GM21390 (cell line): ENCODE measurements around the gene RDH16.
"Not testable (repeated sequence)": the region's sequence is repeated elsewhere in the genome, so short reads cannot be mapped to it uniquely, and the experiment has no call there.

Source experiments
- ATAC-seq: cut with Tn5 transposase; IDR thresholded peaks from one replicate; pipeline ENCODE4 v1.9.1; 2021; ENCODE audit not compliant: unreplicated experiment

The RDH16 gene

GRCh38 chr12:56927281-56927680 is 30.1 kb downstream of the RDH16 start:
- ATAC-seq, result no peak

DNA sequence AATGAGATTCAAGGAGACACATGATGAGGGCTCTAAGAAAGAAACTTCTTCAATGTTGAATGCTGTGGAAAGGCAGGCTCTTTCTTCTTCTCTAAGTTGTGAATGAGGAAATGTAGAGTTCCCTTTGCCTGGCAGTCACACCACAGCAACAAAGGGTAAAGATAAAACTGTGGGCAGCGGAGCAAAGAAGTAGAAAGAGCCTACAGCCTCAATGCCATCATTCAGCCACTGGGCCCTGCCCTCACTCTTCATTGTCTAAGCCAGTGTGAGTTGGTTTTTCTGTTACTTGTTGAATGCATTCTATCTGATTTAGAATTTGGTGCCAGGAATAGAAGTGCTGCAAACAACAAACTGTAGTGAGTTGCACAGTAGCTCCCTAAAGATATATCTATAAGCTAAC is 35.4 kb downstream of the RDH16 start:
- no peak for ATAC-seq

- no peak for ATAC-seq
Measured at GRCh38 chr12:56921346-56921745, 36.1 kb downstream of the RDH16 start.

DNA sequence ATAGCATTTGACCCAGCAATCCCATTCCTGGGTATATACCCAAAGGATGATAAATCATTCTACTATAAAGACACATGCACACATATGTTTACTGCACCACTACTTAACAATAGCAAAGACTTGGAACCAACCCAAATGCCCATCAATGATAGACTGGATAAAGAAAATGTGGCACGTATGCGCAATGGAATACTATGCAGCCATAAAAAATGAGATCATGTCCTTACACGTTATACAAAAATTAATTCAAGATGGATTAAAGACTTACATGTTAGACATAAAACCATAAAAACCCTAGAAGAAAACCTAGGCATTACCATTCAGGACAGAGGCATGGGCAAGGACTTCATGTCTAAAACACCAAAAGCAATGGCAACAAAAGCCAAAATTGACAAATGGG is 39.3 kb downstream of the RDH16 start:
- ATAC-seq, result not testable (repeated sequence)

- no peak for ATAC-seq
Measured at GRCh38 chr12:56916996-56917333, 40.4 kb downstream of the RDH16 start.

DNA sequence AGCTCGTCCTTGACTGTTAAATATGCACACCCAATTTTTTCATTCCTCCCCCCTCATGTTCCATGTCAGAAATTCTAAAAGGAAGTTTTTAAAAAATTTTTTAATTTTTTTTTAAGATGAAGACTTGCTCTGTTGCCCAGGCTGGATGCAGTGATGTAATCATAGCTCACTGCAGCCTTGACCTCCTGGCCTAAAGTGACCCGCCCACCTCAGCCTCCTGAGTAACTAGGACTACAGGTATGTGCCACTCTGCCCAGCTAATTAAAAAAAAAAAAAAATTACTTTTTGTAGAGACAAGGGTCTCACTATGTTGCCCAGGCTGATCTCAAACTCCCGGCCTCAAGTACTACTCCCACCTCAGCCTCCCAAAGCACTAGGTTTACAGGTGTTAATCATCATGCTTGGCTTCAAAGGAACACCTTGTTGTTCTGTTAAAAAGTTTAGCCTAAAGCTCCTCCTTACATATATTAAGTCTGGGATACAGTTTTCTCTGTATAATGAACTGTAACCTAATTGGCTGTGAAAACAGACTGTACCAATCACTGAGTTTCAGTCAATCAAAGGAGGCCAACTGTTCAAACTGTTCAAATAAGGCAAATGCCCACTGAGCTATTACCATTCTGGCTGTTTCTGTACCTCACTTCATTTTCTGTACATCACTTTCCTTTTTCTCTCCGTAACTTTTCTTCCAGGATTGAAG is 41.0 kb downstream of the RDH16 start:
- no peak for ATAC-seq

DNA sequence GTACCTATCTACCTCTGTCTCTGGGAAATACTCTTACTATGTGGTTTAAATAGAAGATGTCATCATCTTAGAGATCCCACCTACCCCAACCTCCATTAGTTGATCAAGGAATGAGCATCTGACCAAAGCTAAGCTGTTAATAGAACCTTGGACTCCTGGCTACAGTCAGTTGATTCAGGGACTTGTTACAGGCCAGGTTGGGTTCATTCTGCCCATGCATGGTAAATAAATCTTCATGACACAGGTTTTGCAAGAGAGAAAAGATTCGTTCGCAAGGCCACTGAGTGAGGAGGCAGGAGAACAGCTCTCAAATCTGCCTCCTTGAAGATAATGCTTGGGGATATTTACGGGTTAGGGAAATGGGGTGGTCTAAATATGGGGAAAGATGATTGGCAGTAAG is 42.7 kb downstream of the RDH16 start:
- ATAC-seq, result no peak

DNA sequence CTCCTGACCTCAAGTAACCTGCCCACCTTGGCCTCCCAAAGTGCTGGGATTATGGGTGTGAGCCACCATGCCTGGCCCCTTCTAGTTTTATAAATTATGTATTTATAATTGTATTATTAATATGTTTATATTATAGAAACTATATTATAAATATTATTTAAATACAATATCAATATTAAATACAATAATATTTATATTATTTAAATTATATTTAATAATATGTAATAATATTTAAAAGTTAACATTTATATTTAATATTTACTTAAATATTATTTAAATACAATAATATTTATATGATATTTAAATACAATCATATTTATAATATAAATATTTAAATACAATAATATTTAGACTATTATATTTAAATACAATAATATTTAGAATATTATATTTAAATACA is 43.2 kb downstream of the RDH16 start:
- no peak for ATAC-seq

DNA sequence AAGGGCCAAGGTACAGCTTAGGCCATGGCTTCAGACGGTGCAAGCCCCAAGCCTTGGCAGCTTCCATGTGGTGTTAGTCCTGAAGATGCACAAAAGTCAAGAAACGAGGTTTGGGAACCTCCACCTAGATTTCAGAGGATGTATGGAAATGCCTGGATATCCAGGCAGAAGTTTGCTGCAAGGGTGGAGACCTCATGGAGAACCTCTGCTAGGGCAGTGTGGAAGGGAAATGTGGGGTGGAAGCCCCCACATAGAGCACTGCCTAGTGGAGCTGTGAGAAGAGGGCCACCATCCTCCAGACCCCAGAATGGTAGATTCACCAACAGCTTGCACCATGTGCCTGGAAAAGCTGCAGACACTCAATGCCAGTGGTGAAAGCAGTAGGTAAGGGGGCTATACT is 48.0 kb downstream of the RDH16 start:
- ATAC-seq, result not testable (repeated sequence)

DNA sequence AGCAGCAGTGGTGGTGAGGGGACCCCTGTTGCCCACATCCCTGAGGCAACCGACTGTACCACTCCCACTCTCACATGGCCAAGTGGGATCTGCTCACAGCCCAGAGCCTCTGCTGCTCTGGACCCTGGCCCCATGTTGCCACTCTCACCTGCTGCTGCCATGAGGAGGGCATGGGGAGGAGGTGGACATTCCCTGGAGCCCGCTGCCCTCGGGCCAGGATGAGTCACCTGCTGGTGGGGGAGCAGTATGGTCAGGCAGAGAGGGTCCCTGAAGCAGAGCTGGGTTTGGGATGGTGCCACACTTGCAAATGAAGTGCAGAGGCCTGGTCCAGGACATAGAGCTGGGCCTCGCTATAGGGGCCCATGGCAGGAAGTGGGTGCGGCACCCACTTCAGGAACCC is 49.3 kb downstream of the RDH16 start:
- ATAC-seq, result no peak

GRCh38 chr12:56905852-56906251 is 51.6 kb downstream of the RDH16 start:
- ATAC-seq, result no peak

DNA sequence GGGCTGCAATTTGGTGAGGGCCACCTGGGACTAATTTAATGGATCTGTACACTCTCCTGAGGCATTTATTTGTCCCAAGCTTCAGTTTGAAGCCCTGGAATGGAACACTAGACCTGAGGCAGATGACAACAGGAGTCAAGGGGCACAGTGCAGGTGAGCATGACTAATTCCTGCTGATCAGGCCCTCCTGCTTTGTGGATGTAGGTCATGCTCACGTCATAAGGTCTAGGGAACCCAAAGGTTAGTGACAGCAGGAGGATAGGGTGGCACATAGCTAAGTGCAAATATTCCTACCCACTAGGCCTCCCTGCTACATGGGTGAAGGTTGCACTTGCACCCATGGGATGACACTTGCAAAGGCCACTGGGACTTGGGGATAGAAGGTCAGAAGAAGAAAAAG is 54.0 kb downstream of the RDH16 start:
- no peak for ATAC-seq
